NCI-H345 treated with DMSO at 0.1 percent for 48 hours (cell line): Measurements from ENCODE around the gene ZNF407.

Experiments used
- DNase-seq: peaks from one replicate; lab custom pipeline; 2025; ENCODE audit not compliant: unreplicated experiment; lab: John Stamatoyannopoulos, UW

The ZNF407 gene

GRCh38 chr18:74715865-74716712 is 118.4 kb downstream of the ZNF407 start:
- no peak for DNase-seq

- no peak for DNase-seq
These were observed 120.6 kb downstream of the ZNF407 start for GRCh38 chr18:74718312-74718711.

GRCh38 chr18:74722237-74722636 is 124.6 kb downstream of the ZNF407 start:
- DNase-seq = no peak

- no peak for DNase-seq
These were observed 126.5 kb downstream of the ZNF407 start for GRCh38 chr18:74724186-74724585.

GRCh38 chr18:74725690-74726089 is 128.0 kb downstream of the ZNF407 start:
- no peak for DNase-seq

GRCh38 chr18:74728586-74728985 is 130.9 kb downstream of the ZNF407 start:
- DNase-seq = no peak

GRCh38 chr18:74731097-74731496 is 133.4 kb downstream of the ZNF407 start:
- no peak for DNase-seq

GRCh38 chr18:74732380-74732779 is 134.7 kb downstream of the ZNF407 start:
- DNase-seq = no peak

GRCh38 chr18:74733598-74733997 is 135.9 kb downstream of the ZNF407 start:
- no peak for DNase-seq

- no peak for DNase-seq
These were observed 136.4 kb downstream of the ZNF407 start for GRCh38 chr18:74734013-74734444.

- no peak for DNase-seq
These were observed 142.3 kb downstream of the ZNF407 start for GRCh38 chr18:74739926-74740325.

- no peak for DNase-seq
These were observed 145.0 kb downstream of the ZNF407 start for GRCh38 chr18:74742573-74743243.

- no peak for DNase-seq
These were observed 148.1 kb downstream of the ZNF407 start for GRCh38 chr18:74745633-74746403.

- DNase-seq = peak; percentile 55
These were observed 151.1 kb downstream of the ZNF407 start for GRCh38 chr18:74748809-74749208.

- no peak for DNase-seq
These were observed 161.3 kb downstream of the ZNF407 start for GRCh38 chr18:74758995-74759394.

- DNase-seq = no peak
These were observed 162.4 kb downstream of the ZNF407 start for GRCh38 chr18:74760026-74760425.

- DNase-seq = no peak
These were observed 162.8 kb downstream of the ZNF407 start for GRCh38 chr18:74760436-74760835.

- DNase-seq = no peak
These were observed 168.6 kb downstream of the ZNF407 start for GRCh38 chr18:74766251-74766650.

- DNase-seq = no peak
These were observed 170.4 kb downstream of the ZNF407 start for GRCh38 chr18:74768096-74768495.

- DNase-seq = no peak
These were observed 175.5 kb downstream of the ZNF407 start for GRCh38 chr18:74773171-74773624.

GRCh38 chr18:74774486-74774885 is 176.8 kb downstream of the ZNF407 start:
- DNase-seq = no peak
